GM19324 (cell line): Measurements from ENCODE around the gene PAQR4.
"Not testable (repeated sequence)": the region's sequence is repeated elsewhere in the genome, so short reads cannot be mapped to it uniquely, and the experiment has no call there.

Source experiments
- ATAC-seq: cut with Tn5 transposase; IDR thresholded peaks from one replicate; pipeline ENCODE4 v1.9.1; 2021; ENCODE audit warnings: mild to moderate bottlenecking, moderate library complexity; ENCODE audit not compliant: unreplicated experiment, low FRiP score

The PAQR4 gene

GRCh38 chr16:2942045-2942444 is 27.1 kb upstream of the PAQR4 start:
- ATAC-seq, result no peak

GRCh38 chr16:2943716-2944115 is 25.4 kb upstream of the PAQR4 start:
- not testable (repeated sequence) for ATAC-seq

- ATAC-seq, result no peak
Observed at GRCh38 chr16:2946649-2947048, 22.5 kb upstream of the PAQR4 start.

- no peak for ATAC-seq
Observed at GRCh38 chr16:2948807-2949704, 20.1 kb upstream of the PAQR4 start.

- no peak for ATAC-seq
Observed at GRCh38 chr16:2949705-2950352, 19.3 kb upstream of the PAQR4 start.

GRCh38 chr16:2950353-2950724 is 18.8 kb upstream of the PAQR4 start:
- ATAC-seq, result no peak

GRCh38 chr16:2950773-2951172 is 18.4 kb upstream of the PAQR4 start:
- no peak for ATAC-seq

- no peak for ATAC-seq
Observed at GRCh38 chr16:2952679-2953078, 16.5 kb upstream of the PAQR4 start.

GRCh38 chr16:2953706-2954627 is 15.2 kb upstream of the PAQR4 start:
- ATAC-seq, result no peak

GRCh38 chr16:2954656-2955381 is 14.3 kb upstream of the PAQR4 start:
- no peak for ATAC-seq

GRCh38 chr16:2955438-2955778 is 13.7 kb upstream of the PAQR4 start:
- no peak for ATAC-seq

GRCh38 chr16:2955779-2956578 is 13.2 kb upstream of the PAQR4 start:
- no peak for ATAC-seq

- no peak for ATAC-seq
Observed at GRCh38 chr16:2956579-2956956, 12.6 kb upstream of the PAQR4 start.

- no peak for ATAC-seq
Observed at GRCh38 chr16:2959206-2959605, 9.9 kb upstream of the PAQR4 start.

GRCh38 chr16:2960183-2961010 is 8.8 kb upstream of the PAQR4 start:
- no peak for ATAC-seq

GRCh38 chr16:2962334-2963073 is 6.6 kb upstream of the PAQR4 start:
- ATAC-seq, result no peak

GRCh38 chr16:2963074-2963722 is 6.0 kb upstream of the PAQR4 start:
- no peak for ATAC-seq
